IMR-90 (cell line): ENCODE data around the gene STX1B. TPM values are rescaled to one million over a fixed set of nuclear protein-coding genes. Genes with fewer than 3 reads are reported as not detected.

Source experiments
- ATAC-seq: fragments of 200-7000 bp; cut with Tn5 transposase; 2 replicates; pipeline ENCODE4 v1.9.1; 2020; ENCODE audit warnings: low read depth, mild to moderate bottlenecking, moderate library complexity
- BruUV-seq: library from RNA; stranded (reverse); fragments of 400-500 nt; replicated peaks from 2 replicates; lab custom pipeline; 2021; lab: Mats Ljungman, UMichigan
- CTCF ChIA-PET: fragments of 300-600 bp; formaldehyde crosslinking; extraction: SDS; loops from one replicate; lab custom pipeline; 2021; ENCODE audit warnings: antibody characterized with exemption; lab: Yijun Ruan, JAX
- POLR2A ChIA-PET: fragments of 300-600 bp; sonication (Branson Sonifier 250); formaldehyde crosslinking; loops from one replicate; lab custom pipeline; 2022; ENCODE audit warnings: antibody characterized with exemption; ENCODE audit not compliant: unreplicated experiment; lab: Charles Lee
- DNase-seq: peaks from one replicate; pipeline ENCODE4 v3.0.0; 2013
- H2AFZ ChIP-seq: replicated peaks from 2 replicates; pipeline ENCODE3; 2013; ENCODE audit warnings: low read length, mild to moderate bottlenecking; ENCODE audit not compliant: poor library complexity
- H2AK5ac ChIP-seq: 2 replicates; pipeline ENCODE4 v1.6.1; 2013; ENCODE audit warnings: low read depth, low read length, inconsistent platforms
- H2AK9ac ChIP-seq: replicated peaks from 2 replicates; pipeline ENCODE3; 2013; ENCODE audit warnings: mild to moderate bottlenecking, low read depth, low read length, moderate library complexity; ENCODE audit not compliant: poor library complexity
- H2BK120ac ChIP-seq: 2 replicates; pipeline ENCODE4 v1.6.1; 2013; ENCODE audit warnings: low read depth, low read length, inconsistent platforms
- H2BK15ac ChIP-seq: 3 replicates; pipeline ENCODE4 v1.6.1; 2013; ENCODE audit warnings: low read depth, low read length, inconsistent platforms
- H2BK20ac ChIP-seq: 2 replicates; pipeline ENCODE4 v1.6.1; 2013; ENCODE audit warnings: low read depth, mild to moderate bottlenecking, inconsistent platforms, low read length, moderate library complexity
- H2BK5ac ChIP-seq: 2 replicates; pipeline ENCODE4 v1.6.1; 2013; ENCODE audit warnings: mild to moderate bottlenecking, low read depth, low read length, inconsistent platforms; ENCODE audit not compliant: poor library complexity, severe bottlenecking
- H3K14ac ChIP-seq: replicated peaks from 2 replicates; pipeline ENCODE4 v1.6.1; 2013; ENCODE audit warnings: low read depth, low read length, inconsistent platforms
- H3K18ac ChIP-seq: 2 replicates; pipeline ENCODE4 v1.6.1; 2013; ENCODE audit warnings: low read depth, low read length, control low read depth
- H3K23ac ChIP-seq: 2 replicates; pipeline ENCODE4 v1.6.1; 2013; ENCODE audit warnings: low read depth, low read length, inconsistent platforms
- H3K27ac ChIP-seq: 2 replicates; pipeline ENCODE4 v1.5.1; 2013; ENCODE audit warnings: mild to moderate bottlenecking, control low read depth, low read length; ENCODE audit not compliant: insufficient read depth
- H3K27me3 ChIP-seq: 2 replicates; pipeline ENCODE4 v1.6.1; 2013; ENCODE audit warnings: low read length; ENCODE audit not compliant: control insufficient read depth, insufficient read depth
- H3K36me3 ChIP-seq: 2 replicates; pipeline ENCODE4 v1.6.1; 2013; ENCODE audit warnings: low read length, mixed read lengths; ENCODE audit not compliant: control insufficient read depth, insufficient read depth
- H3K4ac ChIP-seq: 2 replicates; pipeline ENCODE4 v1.6.1; 2013; ENCODE audit warnings: low read depth, low read length, inconsistent platforms
- H3K4me1 ChIP-seq: 2 replicates; pipeline ENCODE4 v1.6.1; 2013; ENCODE audit warnings: low read length, mixed read lengths; ENCODE audit not compliant: control insufficient read depth, insufficient read depth
- H3K4me2 ChIP-seq: 2 replicates; pipeline ENCODE4 v1.6.1; 2013; ENCODE audit warnings: low read depth, mild to moderate bottlenecking, control low read depth, low read length, moderate library complexity
- H3K4me3 ChIP-seq: 2 replicates; pipeline ENCODE4 v1.5.1; 2013; ENCODE audit warnings: low read depth, mild to moderate bottlenecking, control low read depth, low read length, moderate library complexity; ENCODE audit not compliant: insufficient read depth
- H3K56ac ChIP-seq: 2 replicates; pipeline ENCODE4 v1.6.1; 2013; ENCODE audit warnings: low read length, inconsistent platforms; ENCODE audit not compliant: insufficient read depth; ENCODE audit errors: extremely low read depth
- H3K79me1 ChIP-seq, 2 experiments: 2 replicates each; pipeline ENCODE4 v1.6.1; 2013; ENCODE audit warnings: low read length in 2 of 2, inconsistent platforms in 1 of 2, low read depth in 1 of 2
- H3K9ac ChIP-seq: 2 replicates; pipeline ENCODE4 v1.6.1; 2013; ENCODE audit warnings: low read depth, low read length, control low read depth
- H3K9me1 ChIP-seq: 2 replicates; pipeline ENCODE4 v1.6.1; 2013; ENCODE audit warnings: low read length, inconsistent platforms; ENCODE audit not compliant: insufficient read depth
- H3K9me3 ChIP-seq: 2 replicates; pipeline ENCODE4 v1.6.1; 2013; ENCODE audit warnings: low read length; ENCODE audit not compliant: control insufficient read depth, insufficient read depth
- H4K20me1 ChIP-seq: 2 replicates; pipeline ENCODE4 v1.6.1; 2013; ENCODE audit warnings: low read length, inconsistent platforms; ENCODE audit not compliant: insufficient read depth
- H4K5ac ChIP-seq: 2 replicates; pipeline ENCODE4 v1.6.1; 2013; ENCODE audit warnings: mild to moderate bottlenecking, low read depth, low read length, control low read depth
- H4K8ac ChIP-seq, 2 experiments: 2 replicates each; pipeline ENCODE4 v1.6.1; 2013; ENCODE audit warnings: low read depth in 2 of 2, low read length in 2 of 2, control low read depth in 1 of 2, inconsistent platforms in 1 of 2
- H4K91ac ChIP-seq: 2 replicates; pipeline ENCODE4 v1.6.1; 2013; ENCODE audit warnings: low read depth, low read length, inconsistent platforms; ENCODE audit not compliant: insufficient read depth
- CEBPB ChIP-seq: IDR thresholded peaks from 2 replicates; pipeline ENCODE4 v1.6.1; 2012; ENCODE audit warnings: low read depth, low read length, improper control_type of control experiment
- MXI1 ChIP-seq: IDR thresholded peaks from 2 replicates; pipeline ENCODE4 v1.6.1; 2012; ENCODE audit warnings: low read depth, mild to moderate bottlenecking, low read length, moderate library complexity, borderline replicate concordance
- WGBS, 2 experiments: methylation state at CpG; one replicate each; pipeline versions ENCODE4 v1.1.5 to v1.1.7; 2013; ENCODE audit warnings: missing lambda C conversion rate in 2 of 2; ENCODE audit not compliant: insufficient read length in 1 of 2; ENCODE audit errors: extremely low coverage in 2 of 2; 5-methylcytosine and 5-hydroxymethylcytosine counted together
- dilution Hi-C: fragments of 300-500 bp; cut with HindIII; formaldehyde crosslinking; loops from one replicate; pipeline ENCODE4 v1.14.3; 2018; ENCODE audit warnings: low sequenced_read_pairs; ENCODE audit not compliant: unreplicated experiment
- in situ Hi-C: fragments of 300-500 bp; cut with MboI; formaldehyde crosslinking; loops from 3 replicates; pipeline ENCODE4 v1.14.3; 2019; ENCODE audit warnings: low sequenced_read_pairs, inconsistent platforms, mixed read lengths
- intact Hi-C: fragments of 100-400 bp; cut with micrococcal nuclease; formaldehyde crosslinking; loops from 2 replicates; pipeline ENCODE4 v1.10.0; 2022
- polyA plus RNA-seq, 3 experiments: library from polyadenylated mRNA; depleted of rRNA; stranded (reverse); fragments of >200 nt; gene quantifications; 2 replicates each; pipeline ENCODE4 v1.2.3, GENCODE V29; 2012; ENCODE audit warnings: low replicate concordance in 1 of 3
- total RNA-seq: library from RNA; depleted of rRNA; stranded (reverse); fragments of >200 nt; gene quantifications from 2 replicates; pipeline ENCODE4 v1.2.3, GENCODE V29; 2012
- TF ChIP-seq, protein P1 (sequence below): fragments of 150-350 bp; IDR thresholded peaks from 2 replicates; pipeline ENCODE4 v1.6.1; 2017; ENCODE audit warnings: mild to moderate bottlenecking, antibody characterized with exemption, low read length, low read depth

Gene STX1B
- total and polyA plus RNA-seq, 2 of the 4 experiments (the other 2 are of a cell fraction) = 3.9 to 14.9 TPM

DNA sequence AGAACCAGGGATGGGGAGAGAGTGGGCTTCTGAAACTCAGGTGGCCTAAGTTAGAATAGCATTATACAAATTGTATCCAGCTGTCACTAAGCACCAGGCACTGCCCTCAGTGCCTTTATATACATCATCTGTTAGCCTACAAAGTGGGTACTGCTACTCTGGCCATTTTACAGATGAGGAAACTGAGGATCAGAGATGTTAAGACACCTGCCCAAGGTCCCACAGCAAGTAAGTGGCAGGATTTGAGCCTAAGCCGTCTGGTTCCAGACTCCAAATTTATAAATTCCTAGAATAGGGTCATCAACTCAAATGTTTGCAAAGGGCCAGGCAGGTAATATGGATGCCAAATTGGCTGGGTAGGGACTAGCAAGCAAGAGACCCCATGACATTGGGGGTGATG, 59.2 kb downstream of the STX1B start:
- no peak overlapping the region for H4K91ac ChIP-seq
- no peak overlapping the region; the same call in 1 of the 2 replicates for H3K4me2 ChIP-seq
- H2BK15ac ChIP-seq = no peak overlapping the region
- ATAC-seq (no peak), DNase-seq (no peak)
- H3K4me1 ChIP-seq = peaks cover 7% of the 10 kb centered on the region
- H3K9me3 ChIP-seq = no peaks in the 10 kb centered on the region
- H3K56ac ChIP-seq = no peak overlapping the region
- no peak overlapping the region for H4K5ac ChIP-seq
- H3K27ac ChIP-seq = no peak overlapping the region
- H3K9ac ChIP-seq = no peak overlapping the region
- CTCF ChIA-PET = no interaction called here
- peaks cover 11% of the 10 kb centered on the region; the same call in 1 of the 2 replicates for H3K9me1 ChIP-seq
- in situ Hi-C loops (no loop called here), dilution Hi-C loops (no loop called here), intact Hi-C loops (loop anchor here (5.0 to 10.0 kb wide), 3 partner anchors 124 to 914 kb away; partner anchors contain the start of genes ZNF646 and ZNF668)
- H2BK20ac ChIP-seq = no peak overlapping the region
- H2AK5ac ChIP-seq = no peak overlapping the region
- H2AK9ac ChIP-seq = peak overlapping the region; percentile 100
- no CpG with 5 or more reads among the region's 1 CpG for WGBS, 2 experiments
- H4K20me1 ChIP-seq = peaks cover 10% of the 10 kb centered on the region
- H3K23ac ChIP-seq = no peak overlapping the region
- TF ChIP-seq MXI1 = no peak
- TF ChIP-seq, protein P1, sequence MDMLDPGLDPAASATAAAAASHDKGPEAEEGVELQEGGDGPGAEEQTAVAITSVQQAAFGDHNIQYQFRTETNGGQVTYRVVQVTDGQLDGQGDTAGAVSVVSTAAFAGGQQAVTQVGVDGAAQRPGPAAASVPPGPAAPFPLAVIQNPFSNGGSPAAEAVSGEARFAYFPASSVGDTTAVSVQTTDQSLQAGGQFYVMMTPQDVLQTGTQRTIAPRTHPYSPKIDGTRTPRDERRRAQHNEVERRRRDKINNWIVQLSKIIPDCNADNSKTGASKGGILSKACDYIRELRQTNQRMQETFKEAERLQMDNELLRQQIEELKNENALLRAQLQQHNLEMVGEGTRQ = no peak
- TF ChIP-seq CEBPB = no peak
- H2AFZ ChIP-seq = no peak overlapping the region
- BruUV-seq = no TSS peak
- H4K8ac ChIP-seq = no peak overlapping the region
- no peaks in the 10 kb centered on the region for H3K27me3 ChIP-seq
- no peak overlapping the region for H3K14ac ChIP-seq
- H3K4ac ChIP-seq = no peak overlapping the region
- peaks cover 10 to 38% of the 10 kb centered on the region in 2 experiments; a peak in 3 of 4 replicates for H3K79me1 ChIP-seq
- H2BK120ac ChIP-seq = no peak overlapping the region
- no peak overlapping the region for H2BK5ac ChIP-seq
- no peak overlapping the region for H3K4me3 ChIP-seq
- H3K18ac ChIP-seq = no peak overlapping the region
- H3K36me3 ChIP-seq = peaks cover 11% of the 10 kb centered on the region; the same call in 1 of the 2 replicates
- POLR2A ChIA-PET = interaction anchor here (0.5 kb wide), 1 partner anchor 117 kb away, joined by 3 read pairs; no protein-coding TSS in a partner anchor
